NCI-H1092 treated with DMSO at 0.1 percent for 48 hours (cell line): Measurements from ENCODE around the gene PI4KA.
A peak's percentile ranks its signal among the peaks of the same experiment; 100 is the strongest.
"Not testable (repeated sequence)": the region's sequence is repeated elsewhere in the genome, so short reads cannot be mapped to it uniquely, and the experiment has no call there.

Experiments used
- DNase-seq: peaks from one replicate; lab custom pipeline; 2025; lab: John Stamatoyannopoulos, UW

The PI4KA gene

GRCh38 chr22:20748731-20749428, 109.7 kb downstream of the PI4KA start:
- no peak for DNase-seq

- no peak for DNase-seq
Observed at GRCh38 chr22:20748082-20748481, 110.5 kb downstream of the PI4KA start.

GRCh38 chr22:20747223-20747622, 111.4 kb downstream of the PI4KA start:
- no peak for DNase-seq

DNA sequence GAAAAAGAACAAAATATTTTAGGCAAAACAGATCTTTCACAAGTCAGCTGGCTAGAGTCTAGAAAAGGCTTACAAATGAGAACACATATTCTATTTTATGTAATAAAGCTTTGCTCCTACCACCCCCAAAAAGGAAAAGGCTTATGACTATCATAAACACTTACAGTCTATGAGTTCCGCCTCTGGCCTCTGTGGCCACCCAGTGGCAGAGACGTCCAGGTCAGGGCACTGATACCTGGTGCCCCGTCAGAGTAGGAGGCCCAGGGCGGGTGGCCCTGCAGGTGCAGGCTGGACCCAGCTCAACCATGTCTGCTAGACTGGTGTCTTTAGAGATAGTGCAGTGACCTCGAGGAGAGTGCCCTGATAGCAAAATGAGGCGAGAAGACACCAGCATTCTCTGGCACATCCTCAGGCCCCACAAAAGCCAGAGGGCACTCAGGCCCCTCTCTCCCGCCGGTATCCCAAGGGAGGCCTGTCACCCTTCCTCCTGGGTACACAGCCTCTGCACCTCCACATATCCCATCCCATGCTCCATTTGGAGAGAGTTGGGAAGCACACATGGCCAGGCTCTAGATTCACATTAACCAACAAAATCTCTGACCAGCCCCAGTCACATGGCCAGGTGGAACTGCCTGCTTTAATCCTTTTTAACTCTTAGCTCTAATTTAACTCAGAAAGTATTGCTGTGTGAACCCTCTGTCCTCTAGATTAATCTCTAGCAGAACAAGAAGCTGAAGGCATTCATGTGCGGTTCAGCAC, 112.0 kb downstream of the PI4KA start:
- DNase-seq, result no peak

- DNase-seq, result no peak
Observed at GRCh38 chr22:20745119-20745518, 113.5 kb downstream of the PI4KA start.

DNA sequence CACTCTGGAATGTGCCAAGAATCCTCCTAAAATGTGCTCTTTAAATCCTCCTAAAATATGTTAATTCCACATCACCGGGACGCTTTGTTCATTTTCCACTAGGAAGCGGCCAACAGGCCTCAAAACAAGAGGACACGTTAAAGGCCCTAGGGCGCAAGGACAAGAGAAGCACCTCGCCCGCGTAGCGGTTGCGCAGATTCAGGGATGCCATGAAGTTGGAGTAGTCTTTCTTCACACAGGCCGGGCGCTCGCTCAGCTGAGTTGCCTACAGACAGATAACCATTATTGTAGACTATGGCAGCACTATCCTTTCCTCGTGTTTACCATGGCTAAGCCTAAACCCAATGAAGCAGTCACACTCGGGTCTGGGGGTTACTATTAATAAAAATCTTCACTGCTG, 114.2 kb downstream of the PI4KA start:
- no peak for DNase-seq

GRCh38 chr22:20742764-20743163, 115.8 kb downstream of the PI4KA start:
- no peak for DNase-seq

GRCh38 chr22:20741634-20742581, 116.7 kb downstream of the PI4KA start:
- peak; percentile 66 for DNase-seq

GRCh38 chr22:20741008-20741633, 117.5 kb downstream of the PI4KA start:
- DNase-seq, result no peak

GRCh38 chr22:20740222-20740951, 118.2 kb downstream of the PI4KA start:
- DNase-seq, result no peak

- no peak for DNase-seq
Observed at GRCh38 chr22:20738394-20739089, 120.1 kb downstream of the PI4KA start.

- not testable (repeated sequence) for DNase-seq
Observed at GRCh38 chr22:20736891-20737290, 121.7 kb downstream of the PI4KA start.

GRCh38 chr22:20735356-20736162, 123.1 kb downstream of the PI4KA start:
- DNase-seq, result not testable (repeated sequence)

- DNase-seq, result not testable (repeated sequence)
Observed at GRCh38 chr22:20732431-20732830, 126.2 kb downstream of the PI4KA start.

- DNase-seq, result no peak
Observed at GRCh38 chr22:20729194-20729593, 129.4 kb downstream of the PI4KA start.

- no peak for DNase-seq
Observed at GRCh38 chr22:20728523-20729190, 130.0 kb downstream of the PI4KA start.

DNA sequence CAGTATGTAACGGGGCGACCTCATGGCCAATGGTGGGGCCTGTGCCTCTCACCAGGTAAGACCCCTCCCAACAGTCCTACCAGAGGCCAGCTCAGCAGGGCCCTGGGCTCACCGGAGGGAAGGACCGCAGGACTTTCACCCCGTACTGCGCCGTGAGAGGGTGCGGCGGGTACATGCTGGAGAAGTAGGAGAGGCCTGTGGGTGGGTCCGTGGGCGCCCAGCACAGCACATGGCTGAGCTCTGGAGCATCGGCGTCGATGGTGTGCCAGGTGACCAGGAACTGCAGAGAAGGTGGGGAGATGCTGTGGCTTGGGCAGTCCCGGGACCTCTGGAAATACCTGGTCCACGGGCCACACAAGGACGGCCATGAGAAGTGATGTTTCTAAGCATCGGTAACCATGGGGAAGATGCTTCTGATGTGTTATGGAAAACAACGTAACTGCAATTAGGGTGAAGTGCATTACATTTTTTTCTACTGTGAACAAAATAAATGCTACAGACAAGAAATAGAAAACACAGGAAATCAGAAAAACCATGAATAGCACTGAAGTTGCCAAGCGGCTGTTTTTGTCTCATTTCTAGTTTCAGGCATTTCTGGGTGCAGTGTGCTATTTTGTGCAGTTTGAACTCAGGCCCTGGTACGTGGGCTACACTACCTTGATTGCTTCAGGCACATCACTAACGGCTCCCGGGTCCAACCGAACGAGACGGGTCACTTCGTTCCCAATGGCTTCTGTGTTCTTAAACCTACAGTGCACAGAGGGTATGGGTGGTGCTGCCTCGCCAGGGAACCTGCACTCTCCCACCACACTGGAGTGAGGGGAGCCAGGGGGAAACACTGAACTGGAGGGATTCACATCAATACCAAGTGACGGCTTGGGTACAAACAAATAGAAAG, 131.2 kb downstream of the PI4KA start:
- no peak for DNase-seq

DNA sequence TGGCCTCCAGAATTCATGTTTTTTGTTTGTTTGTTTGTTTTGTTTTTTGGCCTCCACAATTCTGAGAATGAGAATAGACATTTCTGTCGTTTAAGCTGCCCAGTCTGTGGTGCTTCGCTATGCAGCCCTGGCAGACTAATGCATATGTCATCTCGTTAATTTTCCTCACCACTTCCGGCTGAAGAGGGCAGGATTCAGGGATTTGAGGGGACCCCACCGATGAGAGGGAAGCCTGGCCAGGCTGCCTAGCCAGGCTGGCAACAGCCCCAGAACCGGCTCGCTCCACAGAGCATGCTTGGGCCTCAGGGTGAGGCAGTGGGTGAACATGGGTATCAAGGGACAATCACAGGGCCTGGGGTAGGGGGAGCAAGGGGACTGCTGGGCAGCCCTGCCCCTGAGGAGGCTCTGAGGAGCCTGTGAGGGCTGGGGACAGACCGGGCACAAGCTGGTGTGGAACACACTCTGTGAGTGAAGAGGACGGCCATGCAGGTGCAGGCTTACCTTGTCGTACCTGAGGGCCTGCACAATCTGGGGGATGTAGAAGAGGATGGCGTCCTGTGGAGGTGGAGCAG, 132.5 kb downstream of the PI4KA start:
- no peak for DNase-seq
